Astrocyte (in vitro differentiated cells and primary cell): ENCODE data around the gene KRTAP5-3. TPM values are rescaled to one million over a fixed set of nuclear protein-coding genes. Genes with fewer than 3 reads are reported as not detected.

ENCODE experiments used
- DNase-seq: peaks from one replicate; pipeline ENCODE4 v3.0.0-alpha.2; 2010; ENCODE audit warnings: low read depth
- FAIRE-seq: peaks from 2 replicates; lab custom pipeline; 2011; peaks lifted over from hg19 to GRCh38; lab: Jason Lieb, UNC
- H2AFZ ChIP-seq: 2 replicates; pipeline ENCODE4 v1.6.0; 2012; ENCODE audit warnings: low read depth, low read length, inconsistent platforms
- H3K27ac ChIP-seq: 2 replicates; pipeline ENCODE4 v1.5.1; 2011; ENCODE audit warnings: low read depth, low read length, inconsistent platforms
- H3K27me3 ChIP-seq: 2 replicates; pipeline ENCODE4 v1.6.0; 2011; ENCODE audit warnings: low read length, inconsistent platforms; ENCODE audit not compliant: insufficient read depth
- H3K36me3 ChIP-seq: 2 replicates; pipeline ENCODE4 v1.5.1; 2011; ENCODE audit warnings: low read length, inconsistent platforms; ENCODE audit not compliant: insufficient read depth
- H3K4me1 ChIP-seq: 2 replicates; pipeline ENCODE4 v1.5.1; 2011; ENCODE audit warnings: low read length, inconsistent platforms; ENCODE audit not compliant: insufficient read depth
- H3K4me2 ChIP-seq: 2 replicates; pipeline ENCODE4 v1.6.0; 2012; ENCODE audit warnings: low read length, inconsistent platforms
- H3K4me3 ChIP-seq: 2 replicates; pipeline ENCODE4 v1.5.1; 2011; ENCODE audit warnings: low read depth, mild to moderate bottlenecking, low read length, inconsistent platforms; ENCODE audit not compliant: insufficient read depth
- H3K79me2 ChIP-seq: 2 replicates; pipeline ENCODE4 v1.6.0; 2012; ENCODE audit warnings: mild to moderate bottlenecking, low read length, inconsistent platforms; ENCODE audit not compliant: insufficient read depth
- H3K9ac ChIP-seq: 2 replicates; pipeline ENCODE4 v1.6.0; 2012; ENCODE audit warnings: mild to moderate bottlenecking, low read length, inconsistent platforms
- H3K9me3 ChIP-seq: 2 replicates; pipeline ENCODE4 v1.5.1; 2012; ENCODE audit warnings: low read depth, mild to moderate bottlenecking, low read length, inconsistent platforms; ENCODE audit not compliant: insufficient read depth
- H4K20me1 ChIP-seq: 2 replicates; pipeline ENCODE4 v1.6.0; 2012; ENCODE audit warnings: low read length, inconsistent platforms; ENCODE audit not compliant: insufficient read depth
- H3K27ac Mint-ChIP-seq: one replicate; pipeline ENCODE4 v1.8.0; 2021; ENCODE audit warnings: mild to moderate bottlenecking, mixed read lengths; ENCODE audit not compliant: unreplicated experiment
- H3K27me3 Mint-ChIP-seq: one replicate; pipeline ENCODE4 v1.8.0; 2021; ENCODE audit warnings: low read depth, mixed read lengths; ENCODE audit not compliant: unreplicated experiment
- H3K36me3 Mint-ChIP-seq: one replicate; pipeline ENCODE4 v1.8.0; 2021; ENCODE audit warnings: low read depth, mixed read lengths; ENCODE audit not compliant: unreplicated experiment
- H3K4me1 Mint-ChIP-seq: one replicate; pipeline ENCODE4 v1.8.0; 2021; ENCODE audit warnings: low read depth, mixed read lengths; ENCODE audit not compliant: unreplicated experiment
- H3K4me3 Mint-ChIP-seq: one replicate; pipeline ENCODE4 v1.8.0; 2021; ENCODE audit warnings: mild to moderate bottlenecking, moderate library complexity, mixed read lengths; ENCODE audit not compliant: unreplicated experiment
- H3K9me3 Mint-ChIP-seq: one replicate; pipeline ENCODE4 v1.8.0; 2021; ENCODE audit warnings: mild to moderate bottlenecking, mixed read lengths; ENCODE audit not compliant: unreplicated experiment
- CTCF ChIP-seq: IDR thresholded peaks from 2 replicates; pipeline ENCODE4 v1.5.1; 2011; ENCODE audit warnings: low read depth, mild to moderate bottlenecking, inconsistent platforms, low read length, moderate library complexity; ENCODE audit not compliant: insufficient read depth
- EZH2 ChIP-seq: IDR thresholded peaks from 2 replicates; pipeline ENCODE4 v1.6.1; 2012; ENCODE audit warnings: mild to moderate bottlenecking, low read length, inconsistent platforms; ENCODE audit not compliant: insufficient read depth
- total RNA-seq: library from RNA; stranded (reverse); gene quantifications from 2 replicates; pipeline ENCODE4 v1.2.1, GENCODE V29; 2021

KRTAP5-3 gene
- total RNA-seq, 1 donor from 2014 or later: not detected

- H3K36me3 Mint-ChIP-seq: no peaks in the 10 kb centered on the region
- no peak for TF ChIP-seq CTCF
- TF ChIP-seq EZH2: peak; percentile 17
- no peak for DNase-seq
- peaks cover 9% of the 10 kb centered on the region for H3K4me1 Mint-ChIP-seq
- FAIRE-seq: no peak
- no peak overlapping the region for H3K27ac ChIP-seq
- no peak overlapping the region for H3K27ac Mint-ChIP-seq
- no peak overlapping the region for H3K9ac ChIP-seq
- H3K36me3 ChIP-seq: no peaks in the 10 kb centered on the region
- H3K4me1 ChIP-seq: no peaks in the 10 kb centered on the region
- H3K27me3 Mint-ChIP-seq: peaks cover 78% of the 10 kb centered on the region
- H4K20me1 ChIP-seq: no peaks in the 10 kb centered on the region
- no peak overlapping the region for H3K4me3 Mint-ChIP-seq
- no peak overlapping the region for H3K4me2 ChIP-seq
- no peak overlapping the region for H3K4me3 ChIP-seq
- peaks cover 3% of the 10 kb centered on the region for H3K9me3 Mint-ChIP-seq
- H2AFZ ChIP-seq: no peak overlapping the region
- peaks cover 43% of the 10 kb centered on the region for H3K27me3 ChIP-seq
- H3K79me2 ChIP-seq: no peaks in the 10 kb centered on the region
- no peaks in the 10 kb centered on the region for H3K9me3 ChIP-seq
These were observed 22.9 kb upstream of the KRTAP5-3 start for GRCh38 chr11:1631066-1631568.

- H2AFZ ChIP-seq: no peak overlapping the region
- Mint-ChIP-seq H3K27ac (no peak overlapping the region), H3K27me3 (peaks cover 76% of the 10 kb centered on the region), H3K36me3 (no peaks in the 10 kb centered on the region), H3K9me3 (peaks cover 3% of the 10 kb centered on the region), H3K4me3 (no peak overlapping the region), H3K4me1 (peaks cover 9% of the 10 kb centered on the region)
- no peaks in the 10 kb centered on the region for H3K4me1 ChIP-seq
- no peak overlapping the region for H3K27ac ChIP-seq
- FAIRE-seq: no peak
- H3K9ac ChIP-seq: no peak overlapping the region
- DNase-seq: no peak
- no peak overlapping the region for H3K4me3 ChIP-seq
- H3K36me3 ChIP-seq: no peaks in the 10 kb centered on the region
- no peak overlapping the region for H3K4me2 ChIP-seq
- H3K79me2 ChIP-seq: no peaks in the 10 kb centered on the region
- peaks cover 46% of the 10 kb centered on the region for H3K27me3 ChIP-seq
- H3K9me3 ChIP-seq: no peaks in the 10 kb centered on the region
- no peaks in the 10 kb centered on the region for H4K20me1 ChIP-seq
- TF ChIP-seq EZH2 (no peak), CTCF (no peak)
These were observed 22.0 kb upstream of the KRTAP5-3 start for GRCh38 chr11:1630271-1630670.

- DNase-seq: no peak
- no peaks in the 10 kb centered on the region for H3K4me1 ChIP-seq
- peaks cover 76% of the 10 kb centered on the region for H3K27me3 Mint-ChIP-seq
- no peak within 1 kb of the TSS for H3K4me3 Mint-ChIP-seq
- H3K27ac ChIP-seq: no peak within 1 kb of the TSS
- H3K4me2 ChIP-seq: no peak within 1 kb of the TSS
- H3K27me3 ChIP-seq: peaks cover 50% of the 10 kb centered on the region
- H3K4me3 ChIP-seq: no peak within 1 kb of the TSS
- no peaks in the 10 kb centered on the region for H3K9me3 ChIP-seq
- no peak for TF ChIP-seq CTCF
- TF ChIP-seq EZH2: no peak
- H3K4me1 Mint-ChIP-seq: peaks cover 9% of the 10 kb centered on the region
- no peak within 1 kb of the TSS for H3K27ac Mint-ChIP-seq
- H3K36me3 ChIP-seq: no peaks in the 10 kb centered on the region
- no peaks in the 10 kb centered on the region for H3K79me2 ChIP-seq
- FAIRE-seq: no peak
- no peak within 1 kb of the TSS for H3K9ac ChIP-seq
- H2AFZ ChIP-seq: no peak within 1 kb of the TSS
- no peaks in the 10 kb centered on the region for H3K36me3 Mint-ChIP-seq
- H3K9me3 Mint-ChIP-seq: no peaks in the 10 kb centered on the region
- no peaks in the 10 kb centered on the region for H4K20me1 ChIP-seq
These were observed 21.3 kb upstream of the KRTAP5-3 start, which contains the start of gene KRTAP5-5 for GRCh38 chr11:1629326-1630185. KRTAP5-5 (plus strand) TSS chr11:1629775; CDS start chr11:1629841, 66 bp downstream.
